HG03103 (cell line): ENCODE measurements around the gene DUOX1.
A peak's percentile ranks its signal among the peaks of the same experiment; 100 is the strongest.

Experiments
- ATAC-seq: cut with Tn5 transposase; IDR thresholded peaks from one replicate; pipeline ENCODE4 v1.9.1; 2021; ENCODE audit warnings: low read depth; ENCODE audit not compliant: unreplicated experiment

The DUOX1 gene

DNA sequence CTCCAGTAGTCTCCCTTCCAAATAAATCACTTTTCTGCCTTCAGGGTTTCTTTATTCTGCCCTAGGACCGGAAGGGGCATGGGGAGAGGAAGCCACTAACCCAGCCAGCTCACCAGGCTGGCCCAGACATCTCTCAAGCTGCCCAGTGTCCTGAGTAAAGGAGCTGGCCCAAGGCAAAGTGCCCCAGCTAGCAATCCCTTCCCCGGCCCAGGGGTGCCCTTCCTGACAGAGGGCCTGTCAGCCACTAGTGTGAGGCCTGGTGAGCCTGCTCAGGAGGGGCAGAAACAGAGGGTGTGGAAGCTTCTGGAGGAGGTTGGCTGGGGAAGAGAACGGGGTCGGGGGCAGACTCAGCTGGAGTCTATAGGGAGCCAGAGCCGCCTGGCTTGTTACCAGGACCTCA is 35.7 kb downstream of the DUOX1 start:
- no peak for ATAC-seq

DNA sequence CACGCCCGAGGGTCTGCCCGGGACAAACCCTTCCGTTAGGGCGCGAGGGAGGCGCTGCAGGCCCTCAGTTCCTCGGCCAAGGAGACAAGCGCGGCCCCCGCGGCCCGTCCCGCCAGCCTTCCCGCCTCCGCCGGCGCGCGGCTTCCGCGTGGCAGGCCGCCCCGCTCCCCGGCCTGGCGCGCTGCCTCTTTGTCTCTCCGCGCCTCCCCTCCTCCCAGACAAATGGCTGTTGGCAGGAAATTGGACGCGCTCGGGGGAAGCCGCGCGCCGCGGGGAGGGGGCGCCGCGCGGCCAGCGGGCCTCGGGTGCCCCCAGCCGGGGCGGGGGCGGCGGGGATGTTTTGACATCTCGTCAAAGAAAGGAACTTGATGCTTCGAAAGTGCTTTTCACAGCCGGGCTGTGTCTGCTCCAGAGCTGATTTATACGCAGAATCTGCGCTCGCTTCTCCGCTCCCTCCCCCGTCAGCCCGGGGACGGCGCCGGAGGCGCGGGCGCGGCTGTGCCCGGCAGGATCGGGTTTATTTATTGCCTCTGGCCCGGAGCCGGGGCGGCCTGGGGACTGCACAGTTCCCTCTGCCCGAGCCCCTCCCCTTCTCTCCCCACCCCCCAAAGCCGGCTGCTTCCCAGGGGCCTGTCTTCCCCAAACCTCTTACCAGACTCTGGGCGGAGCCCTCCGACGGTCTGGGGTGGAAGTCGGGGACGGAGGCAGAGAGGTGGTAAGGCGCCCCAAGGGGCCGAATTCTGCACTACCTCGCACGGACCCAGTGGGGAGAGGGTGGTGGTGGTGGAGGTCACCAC is 37.2 kb downstream of the DUOX1 start:
- peak; percentile 89 for ATAC-seq

- no peak for ATAC-seq
Observed at GRCh38 chr15:45167631-45168205, 37.9 kb downstream of the DUOX1 start.

- ATAC-seq = no peak
Observed at GRCh38 chr15:45168286-45168685, 38.5 kb downstream of the DUOX1 start.

GRCh38 chr15:45168751-45169551 is 39.2 kb downstream of the DUOX1 start:
- no peak for ATAC-seq

- no peak for ATAC-seq
Observed at GRCh38 chr15:45169608-45170480, 40.0 kb downstream of the DUOX1 start.

DNA sequence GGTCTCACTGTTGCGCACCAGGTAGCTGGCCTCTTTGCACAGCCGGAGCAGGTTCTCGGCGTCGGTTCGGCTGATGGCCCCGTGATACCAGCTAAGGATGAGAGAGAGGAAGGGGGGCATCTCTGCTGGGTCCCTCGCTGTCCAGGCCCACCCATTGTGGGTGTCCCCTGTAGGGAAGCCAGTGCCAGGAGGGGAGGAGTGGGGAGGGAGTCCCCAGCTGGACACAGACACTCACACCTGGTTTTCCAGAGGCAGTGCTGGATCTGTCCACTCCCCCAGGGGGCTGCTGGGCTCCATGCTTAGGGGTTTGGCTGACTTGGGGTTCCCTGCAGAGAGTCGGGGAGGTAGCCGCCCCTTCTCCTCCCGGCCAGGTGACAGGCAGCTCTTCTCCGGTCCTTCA is 42.1 kb downstream of the DUOX1 start:
- ATAC-seq = no peak

DNA sequence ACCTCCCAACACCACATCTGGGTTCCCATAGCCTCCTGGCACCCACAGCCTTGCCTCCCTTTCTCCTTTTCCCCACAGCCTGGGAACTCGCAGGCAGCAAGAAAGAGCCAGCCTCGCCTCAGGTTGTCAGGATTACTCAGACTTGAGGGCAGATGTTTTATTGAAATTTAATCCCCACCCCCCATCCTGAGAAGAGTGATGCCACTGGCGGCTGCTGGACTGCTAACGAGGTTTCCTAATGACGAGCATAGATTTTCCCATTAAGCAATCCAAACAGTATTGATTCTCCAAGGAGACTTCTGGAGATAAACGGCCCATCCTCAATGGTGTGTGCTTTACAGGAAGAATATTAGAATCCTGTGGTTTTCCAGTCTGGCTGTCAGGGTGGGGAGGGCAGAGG is 44.3 kb downstream of the DUOX1 start:
- no peak for ATAC-seq

DNA sequence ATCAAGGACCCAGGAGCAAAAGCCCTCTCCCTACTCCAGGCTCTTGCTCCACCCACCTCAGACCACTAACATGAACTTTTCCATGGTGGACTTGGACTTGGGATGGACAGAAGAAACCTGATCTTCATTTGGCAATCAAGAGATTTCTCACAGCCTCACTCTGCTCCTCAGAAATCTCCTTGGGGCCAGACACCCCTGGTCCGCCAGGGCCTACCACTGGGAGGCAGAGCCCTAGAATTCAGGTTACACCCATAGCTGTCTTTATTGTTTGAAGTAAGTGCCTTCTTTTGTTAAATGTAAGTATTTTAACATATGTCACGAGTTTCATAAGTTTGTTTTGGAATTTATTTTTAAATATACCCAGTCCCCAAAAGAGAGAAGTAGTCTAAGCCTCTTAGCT is 44.8 kb downstream of the DUOX1 start:
- no peak for ATAC-seq

- ATAC-seq = no peak
Observed at GRCh38 chr15:45177285-45177684, 47.5 kb downstream of the DUOX1 start.

DNA sequence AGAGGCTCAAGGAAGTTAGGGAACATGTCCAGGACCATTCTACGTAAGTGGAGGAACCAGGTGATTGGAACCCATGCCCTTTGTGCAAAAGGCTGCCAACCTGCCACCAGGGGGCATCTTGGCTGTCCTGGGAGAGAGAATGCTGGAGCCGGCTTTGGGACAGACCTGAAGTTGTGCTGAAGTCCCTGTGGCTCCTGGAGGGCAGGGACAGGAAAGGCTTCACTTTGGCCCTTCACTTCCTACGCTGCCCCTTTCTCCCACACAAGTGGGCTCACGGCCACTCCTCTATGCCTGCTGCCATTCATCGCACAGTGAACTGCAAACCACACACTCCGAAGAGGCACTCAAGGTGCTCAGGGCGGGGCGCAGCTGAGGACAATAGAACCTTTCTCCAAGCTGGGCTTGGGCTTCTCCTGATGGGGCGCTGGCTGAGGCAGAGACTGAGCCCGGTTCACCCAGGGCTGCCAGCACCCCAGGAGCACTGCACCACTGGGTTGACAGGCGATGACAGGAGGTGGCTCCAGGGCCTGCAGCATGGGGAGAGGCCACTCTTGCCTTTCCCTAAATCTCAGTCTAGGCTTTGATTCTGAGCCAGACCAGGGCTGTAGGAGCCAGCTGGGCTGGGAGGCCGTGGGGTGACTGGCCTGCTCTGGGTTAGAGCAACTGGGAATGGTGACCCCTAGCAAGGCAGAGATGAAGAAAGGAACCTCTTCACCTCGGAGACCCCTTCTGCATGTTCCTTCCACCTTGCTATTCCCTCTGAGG is 49.6 kb downstream of the DUOX1 start:
- no peak for ATAC-seq

- ATAC-seq = no peak
Observed at GRCh38 chr15:45180201-45180600, 50.4 kb downstream of the DUOX1 start.

DNA sequence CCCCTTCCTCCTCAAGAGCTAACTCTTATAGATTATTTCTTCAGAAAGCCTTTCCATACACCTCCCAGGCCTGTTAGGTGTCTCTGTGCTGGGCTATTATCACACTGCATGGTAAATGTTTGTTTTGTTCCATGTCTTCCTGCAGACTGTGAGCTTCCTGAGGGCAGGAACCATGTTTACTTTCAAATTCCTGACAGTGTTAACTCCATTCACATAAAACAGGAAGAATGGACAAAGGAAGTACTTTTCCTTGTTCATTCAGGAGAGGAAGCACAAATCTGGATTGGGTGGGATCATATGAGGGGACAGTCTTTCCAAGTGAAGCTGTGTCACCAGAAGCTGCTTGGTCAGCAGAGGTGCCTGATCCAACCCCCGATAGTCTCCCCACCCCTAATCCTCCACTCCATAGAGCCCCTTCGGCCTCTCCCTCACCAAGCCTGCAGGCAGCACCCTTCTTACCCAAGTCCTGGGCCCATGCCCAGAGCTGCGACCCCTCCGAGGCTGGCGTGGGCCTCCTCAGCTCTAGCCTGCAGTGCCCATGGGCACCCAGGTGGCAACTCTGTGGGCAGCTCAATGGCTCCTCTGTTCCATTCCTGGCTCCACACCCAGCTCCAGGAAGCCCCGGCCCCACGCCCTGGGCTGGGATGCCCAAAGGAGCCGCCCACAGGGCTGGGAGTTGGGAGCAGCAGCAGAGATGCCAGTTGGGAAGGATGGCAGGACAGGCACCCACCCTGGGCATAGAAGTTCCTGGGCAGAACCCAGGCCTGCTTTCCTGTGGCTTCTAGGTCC is 51.0 kb downstream of the DUOX1 start:
- ATAC-seq = no peak

- no peak for ATAC-seq
Observed at GRCh38 chr15:45181491-45182285, 51.9 kb downstream of the DUOX1 start.

GRCh38 chr15:45182996-45183395 is 53.2 kb downstream of the DUOX1 start:
- no peak for ATAC-seq

- ATAC-seq = no peak
Observed at GRCh38 chr15:45183511-45183910, 53.7 kb downstream of the DUOX1 start.

GRCh38 chr15:45184562-45185041 is 54.8 kb downstream of the DUOX1 start:
- ATAC-seq = no peak

- no peak for ATAC-seq
Observed at GRCh38 chr15:45185069-45185779, 55.4 kb downstream of the DUOX1 start.
